Skeletal muscle tissue (tissue), 4 donors: ENCODE results near the gene ZNF710. TPM values are rescaled to one million over a fixed set of nuclear protein-coding genes. Genes with fewer than 3 reads are reported as not detected.
A peak's percentile ranks its signal among the peaks of the same experiment; 100 is the strongest.

Source experiments
- H3K27ac ChIP-seq: one replicate; pipeline ENCODE4 v1.7.0; 2013; ENCODE audit warnings: mild to moderate bottlenecking, low read depth, low read length, inconsistent platforms
- H3K27me3 ChIP-seq, 3 donors: one replicate each; pipeline ENCODE4 v1.7.0; 2013; ENCODE audit warnings: low read length in 3 of 3; ENCODE audit not compliant: control insufficient read depth in 3 of 3, insufficient read depth in 3 of 3
- H3K36me3 ChIP-seq, 3 donors: one replicate each; pipeline ENCODE4 v1.7.0; 2013; ENCODE audit warnings: low read length in 3 of 3; ENCODE audit not compliant: control insufficient read depth in 3 of 3, insufficient read depth in 3 of 3
- H3K4me1 ChIP-seq, 3 donors: one replicate each; pipeline ENCODE4 v1.7.0; 2013; ENCODE audit warnings: low read length in 3 of 3, mild to moderate bottlenecking in 3 of 3; ENCODE audit not compliant: control insufficient read depth in 3 of 3, insufficient read depth in 3 of 3
- H3K4me3 ChIP-seq, 3 donors: one replicate each; pipeline ENCODE4 v1.7.0; 2013; ENCODE audit warnings: low read length in 3 of 3
- H3K9ac ChIP-seq, 3 donors: one replicate each; pipeline ENCODE4 v1.7.0; 2013; ENCODE audit warnings: low read length in 3 of 3, mild to moderate bottlenecking in 3 of 3, moderate library complexity in 2 of 3, low read depth in 1 of 3
- H3K9me3 ChIP-seq, 3 donors: one replicate each; pipeline ENCODE4 v1.7.0; 2013; ENCODE audit warnings: low read length in 3 of 3; ENCODE audit not compliant: control insufficient read depth in 3 of 3
- total RNA-seq: library from RNA; depleted of rRNA; stranded (reverse); fragments of >200 nt; gene quantifications from one replicate; pipeline ENCODE4 v1.2.3, GENCODE V29; 2014
- donor health status: Osteomylitis.

Gene ZNF710
- total RNA-seq, 1 donor from 2014 or later, result 3.7 TPM

DNA sequence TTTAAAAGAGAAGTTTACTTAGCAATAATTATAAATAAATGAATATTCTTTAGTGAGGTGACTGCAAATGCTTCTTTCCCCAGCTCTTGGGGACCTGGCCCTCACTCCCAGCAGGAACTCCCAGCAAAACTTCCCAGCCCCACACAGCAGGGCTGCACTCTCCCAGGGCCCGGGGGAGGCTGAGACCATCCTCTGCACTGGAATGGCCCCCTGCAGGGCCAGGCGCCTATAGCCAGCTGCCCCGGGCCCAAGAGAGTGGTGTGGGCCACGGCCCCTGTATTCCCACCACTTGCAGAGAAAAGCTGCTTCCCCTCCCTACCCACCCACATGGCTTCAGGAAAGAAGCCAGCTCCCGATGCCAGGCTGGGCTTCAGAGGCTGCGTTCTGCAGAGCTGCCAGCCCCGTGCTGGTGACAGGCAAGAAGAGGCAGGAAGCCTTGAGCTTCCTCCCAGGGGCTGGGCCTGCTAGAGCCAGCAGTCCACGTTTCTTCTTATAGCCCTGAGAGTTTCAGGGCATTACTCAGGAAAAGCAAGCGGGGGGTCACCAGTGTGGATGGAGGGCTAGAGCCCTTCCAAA is 81.1 kb downstream of the ZNF710 start:
- H3K4me1 ChIP-seq, result peaks cover 0 to 3% (median 0%) of the 10 kb centered on the region in 3 donors
- H3K27me3 ChIP-seq, result no peaks in the 10 kb centered on the region
- peaks cover 66 to 78% (median 77%) of the 10 kb centered on the region in 3 donors for H3K36me3 ChIP-seq
- no peaks in the 10 kb centered on the region for H3K9me3 ChIP-seq
- H3K4me3 ChIP-seq, result no peak overlapping the region
- no peak overlapping the region for H3K27ac ChIP-seq
- H3K9ac ChIP-seq, result no peak overlapping the region

GRCh38 chr15:90083419-90083818 is 82.3 kb downstream of the ZNF710 start:
- no peak overlapping the region for H3K27ac ChIP-seq
- H3K27me3 ChIP-seq, result no peaks in the 10 kb centered on the region
- no peaks in the 10 kb centered on the region for H3K9me3 ChIP-seq
- no peak overlapping the region for H3K4me3 ChIP-seq
- H3K36me3 ChIP-seq, result peaks cover 78 to 84% (median 80%) of the 10 kb centered on the region in 3 donors
- peaks cover 0 to 5% (median 0%) of the 10 kb centered on the region in 3 donors for H3K4me1 ChIP-seq
- H3K9ac ChIP-seq, result peak overlapping the region in 2 of 3 donors; percentile 8 to 33

DNA sequence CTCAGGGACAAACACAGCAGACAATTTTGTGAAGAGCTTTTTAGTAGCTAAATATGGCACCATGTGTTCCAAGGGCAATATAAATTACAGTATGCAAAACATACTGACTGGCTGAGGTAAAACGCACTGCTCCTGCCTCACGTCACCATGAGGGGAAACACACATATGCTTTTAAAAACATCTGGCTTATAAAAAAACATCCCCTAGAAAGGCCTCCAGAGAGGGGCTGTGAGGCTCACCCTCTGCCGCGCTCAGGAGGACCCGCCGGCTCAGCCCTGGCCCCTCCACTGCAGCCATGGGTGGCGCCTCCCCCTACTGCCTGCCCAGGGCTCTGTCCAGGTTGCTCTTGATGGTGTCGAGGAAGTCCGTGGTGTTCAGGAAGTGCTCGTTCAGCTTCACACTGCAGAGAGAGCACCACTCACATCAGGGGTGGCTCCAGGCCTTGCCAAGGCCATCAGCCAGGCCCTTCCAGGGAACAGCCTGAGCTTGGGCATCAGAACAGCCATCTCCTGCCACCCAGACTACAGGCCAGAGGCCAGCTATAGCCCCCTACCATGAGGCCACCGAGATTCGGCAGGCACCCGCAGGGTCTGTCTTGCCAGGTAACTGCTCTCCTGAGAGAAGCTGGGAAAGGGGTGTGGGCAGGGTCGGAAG is 83.0 kb downstream of the ZNF710 start:
- Histone ChIP-seq H3K4me3 (no peak overlapping the region), H3K27ac (no peak overlapping the region), H3K9me3 (no peaks in the 10 kb centered on the region), H3K36me3 (peaks cover 78 to 86% (median 79%) of the 10 kb centered on the region in 3 donors), H3K27me3 (no peaks in the 10 kb centered on the region), H3K4me1 (peaks cover 0 to 5% (median 0%) of the 10 kb centered on the region in 3 donors), H3K9ac (peak overlapping the region in 1 of 3 donors; percentile 8)

DNA sequence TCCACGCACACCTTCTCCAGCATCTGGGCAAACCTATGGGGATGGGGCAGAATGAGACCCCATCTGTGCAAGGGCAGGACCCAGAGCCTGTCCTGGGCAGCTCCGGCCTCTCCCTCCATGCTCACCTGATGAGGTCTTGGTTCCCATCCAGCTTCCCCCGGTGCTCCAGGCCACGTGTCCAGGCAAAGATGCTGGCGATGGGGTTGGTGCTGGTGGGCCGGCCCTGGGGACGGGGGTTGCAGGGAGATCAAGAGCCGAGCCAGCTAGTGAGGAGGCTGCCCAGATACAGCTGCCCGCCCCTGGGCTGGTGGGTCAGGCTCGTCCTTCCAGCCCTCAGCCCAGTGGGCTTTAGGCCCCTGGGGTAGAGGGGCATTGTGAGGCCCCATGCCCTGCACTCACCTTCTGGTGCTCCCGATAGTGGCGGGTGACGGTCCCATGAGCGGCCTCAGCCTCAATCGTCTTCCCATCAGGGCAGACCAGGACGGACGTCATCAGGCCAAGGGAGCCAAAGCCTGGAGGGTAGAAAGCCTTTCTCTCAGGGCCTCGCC is 83.8 kb downstream of the ZNF710 start:
- Histone ChIP-seq H3K27me3 (no peaks in the 10 kb centered on the region), H3K9ac (peak overlapping the region in 1 of 3 donors; percentile 33), H3K36me3 (peaks cover 80 to 87% (median 80%) of the 10 kb centered on the region in 3 donors), H3K27ac (no peak overlapping the region), H3K9me3 (no peaks in the 10 kb centered on the region), H3K4me3 (no peak overlapping the region), H3K4me1 (peaks cover 3 to 10% (median 3%) of the 10 kb centered on the region in 3 donors)

- peaks cover 6 to 16% (median 6%) of the 10 kb centered on the region in 3 donors for H3K4me1 ChIP-seq
- H3K27ac ChIP-seq, result no peak overlapping the region
- no peak overlapping the region for H3K9ac ChIP-seq
- H3K9me3 ChIP-seq, result no peaks in the 10 kb centered on the region
- no peaks in the 10 kb centered on the region for H3K27me3 ChIP-seq
- no peak overlapping the region for H3K4me3 ChIP-seq
- H3K36me3 ChIP-seq, result peaks cover 80 to 88% (median 82%) of the 10 kb centered on the region in 3 donors
Measured at GRCh38 chr15:90085565-90085964, 84.4 kb downstream of the ZNF710 start.

DNA sequence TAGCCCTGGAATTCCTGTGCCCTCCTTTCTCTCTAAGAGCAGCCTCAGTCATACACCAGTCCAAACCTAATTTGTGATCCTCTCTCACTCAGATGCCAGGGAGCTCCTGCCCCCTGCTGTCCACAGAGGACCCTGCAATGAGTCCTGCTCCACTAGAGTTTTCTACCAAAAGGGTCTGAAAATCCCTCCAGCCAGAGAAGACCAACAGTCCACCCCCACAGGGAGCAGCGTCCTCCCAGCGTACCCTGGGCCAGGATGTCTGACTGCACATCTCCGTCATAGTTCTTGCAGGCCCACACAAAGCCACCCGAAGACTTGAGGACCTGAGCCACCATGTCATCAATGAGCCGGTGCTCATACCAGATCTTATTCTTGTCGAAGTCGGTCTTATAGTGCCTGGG is 85.7 kb downstream of the ZNF710 start:
- H3K4me3 ChIP-seq, result no peak overlapping the region
- no peaks in the 10 kb centered on the region for H3K9me3 ChIP-seq
- no peak overlapping the region for H3K27ac ChIP-seq
- H3K9ac ChIP-seq, result no peak overlapping the region
- H3K36me3 ChIP-seq, result peaks cover 79 to 84% (median 80%) of the 10 kb centered on the region in 3 donors
- H3K4me1 ChIP-seq, result peaks cover 9 to 29% (median 14%) of the 10 kb centered on the region in 3 donors
- no peaks in the 10 kb centered on the region for H3K27me3 ChIP-seq

GRCh38 chr15:90087454-90088154 is 86.5 kb downstream of the ZNF710 start:
- H3K27me3 ChIP-seq, result no peaks in the 10 kb centered on the region
- no peaks in the 10 kb centered on the region for H3K9me3 ChIP-seq
- H3K4me3 ChIP-seq, result no peak overlapping the region
- peaks cover 9 to 30% (median 14%) of the 10 kb centered on the region in 3 donors for H3K4me1 ChIP-seq
- H3K27ac ChIP-seq, result no peak overlapping the region
- peaks cover 77 to 80% (median 79%) of the 10 kb centered on the region in 3 donors for H3K36me3 ChIP-seq
- no peak overlapping the region for H3K9ac ChIP-seq

GRCh38 chr15:90090226-90090848 is 89.2 kb downstream of the ZNF710 start:
- Histone ChIP-seq H3K9me3 (no peaks in the 10 kb centered on the region), H3K27ac (no peak overlapping the region), H3K9ac (peak overlapping the region in 1 of 3 donors; percentile 16), H3K36me3 (peaks cover 53 to 58% (median 57%) of the 10 kb centered on the region in 3 donors), H3K4me3 (no peak overlapping the region), H3K27me3 (no peaks in the 10 kb centered on the region), H3K4me1 (peaks cover 22 to 47% (median 33%) of the 10 kb centered on the region in 3 donors)

GRCh38 chr15:90091156-90091931 is 90.2 kb downstream of the ZNF710 start:
- peaks cover 44 to 50% (median 47%) of the 10 kb centered on the region in 3 donors for H3K36me3 ChIP-seq
- H3K4me3 ChIP-seq, result no peak overlapping the region
- H3K27ac ChIP-seq, result no peak overlapping the region
- H3K9ac ChIP-seq, result peak overlapping the region in 2 of 3 donors; percentile 25 to 33
- no peaks in the 10 kb centered on the region for H3K27me3 ChIP-seq
- no peaks in the 10 kb centered on the region for H3K9me3 ChIP-seq
- peaks cover 28 to 55% (median 43%) of the 10 kb centered on the region in 3 donors for H3K4me1 ChIP-seq
